Coronary artery (tissue), 2 donors: ENCODE data around the gene CAMK2B.
"Not testable (repeated sequence)": the region's sequence is repeated elsewhere in the genome, so short reads cannot be mapped to it uniquely, and the experiment has no call there.

Experiments
- DNase-seq: peaks from one replicate; pipeline ENCODE4 v3.0.0-alpha.2; 2017; ENCODE audit warnings: low spot score
- H3K27ac ChIP-seq, 2 donors: fragments of 200-600 bp; sonication (generic); one replicate each; pipeline ENCODE4 v1.5.1; 2016 to 2019
- H3K4me3 ChIP-seq: fragments of 200-600 bp; sonication (generic); 2 replicates; pipeline ENCODE4 v1.5.1; 2016; ENCODE audit warnings: mild to moderate bottlenecking, moderate library complexity
- CTCF ChIP-seq: fragments of 200-600 bp; sonication (generic); IDR thresholded peaks from one replicate; pipeline ENCODE4 v1.5.1; 2019; ENCODE audit warnings: antibody characterized with exemption

Gene CAMK2B

GRCh38 chr7:44212018-44212417 is 113.4 kb downstream of the CAMK2B start:
- Histone ChIP-seq H3K27ac (no peak overlapping the region), H3K4me3 (no peak overlapping the region)
- DNase-seq, result no peak
- no peak for TF ChIP-seq CTCF

- H3K4me3 ChIP-seq, result no peak overlapping the region
- TF ChIP-seq CTCF, result no peak
- no peak overlapping the region for H3K27ac ChIP-seq
- DNase-seq, result no peak
Measured at GRCh38 chr7:44211126-44211675, 114.2 kb downstream of the CAMK2B start.

DNA sequence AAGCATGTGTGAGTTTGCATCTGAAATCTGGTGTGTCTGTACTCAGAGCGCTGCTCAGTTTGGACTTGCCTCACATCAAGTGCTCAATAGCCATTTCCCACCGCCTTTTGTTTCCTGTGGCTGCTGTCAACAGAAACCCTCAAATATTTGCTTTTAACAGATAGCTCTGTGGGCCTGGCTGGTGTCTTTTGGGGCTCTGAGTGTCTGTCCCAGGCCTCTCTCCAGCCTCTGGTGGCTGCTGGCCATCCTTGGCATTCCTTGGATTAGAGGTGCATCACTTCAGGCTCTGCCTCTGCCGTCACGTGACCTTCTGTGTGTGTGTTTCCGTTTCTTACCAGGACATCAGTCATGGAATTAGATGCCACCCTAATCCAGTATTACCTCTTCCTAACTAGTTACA is 115.3 kb downstream of the CAMK2B start:
- H3K4me3 ChIP-seq, result no peak overlapping the region
- H3K27ac ChIP-seq, result no peak overlapping the region
- no peak for DNase-seq
- no peak for TF ChIP-seq CTCF

- DNase-seq, result no peak
- Histone ChIP-seq H3K27ac (no peak overlapping the region), H3K4me3 (no peak overlapping the region)
- no peak for TF ChIP-seq CTCF
Measured at GRCh38 chr7:44208085-44208484, 117.3 kb downstream of the CAMK2B start.

DNA sequence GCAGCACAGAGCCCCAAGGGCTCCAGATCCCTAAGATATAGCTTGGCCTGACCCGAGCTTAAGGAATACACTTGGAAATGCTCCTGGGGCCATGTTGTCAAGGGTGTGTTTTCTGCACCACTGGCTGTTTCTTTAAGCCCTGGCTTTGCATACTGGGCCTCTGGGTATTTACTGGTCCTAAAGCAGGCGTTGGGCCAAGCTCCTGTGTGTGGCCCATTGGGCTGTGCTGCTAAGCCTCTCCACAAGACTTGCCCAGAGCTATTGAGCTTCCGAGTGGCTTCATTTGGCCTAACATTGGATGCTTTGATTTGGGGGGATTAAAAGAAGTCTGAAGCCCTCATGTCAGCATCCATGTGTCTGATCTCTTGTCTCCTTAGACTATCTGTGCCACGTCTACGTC is 119.4 kb downstream of the CAMK2B start:
- DNase-seq, result no peak
- Histone ChIP-seq H3K4me3 (no peak overlapping the region), H3K27ac (no peak overlapping the region)
- no peak for TF ChIP-seq CTCF

DNA sequence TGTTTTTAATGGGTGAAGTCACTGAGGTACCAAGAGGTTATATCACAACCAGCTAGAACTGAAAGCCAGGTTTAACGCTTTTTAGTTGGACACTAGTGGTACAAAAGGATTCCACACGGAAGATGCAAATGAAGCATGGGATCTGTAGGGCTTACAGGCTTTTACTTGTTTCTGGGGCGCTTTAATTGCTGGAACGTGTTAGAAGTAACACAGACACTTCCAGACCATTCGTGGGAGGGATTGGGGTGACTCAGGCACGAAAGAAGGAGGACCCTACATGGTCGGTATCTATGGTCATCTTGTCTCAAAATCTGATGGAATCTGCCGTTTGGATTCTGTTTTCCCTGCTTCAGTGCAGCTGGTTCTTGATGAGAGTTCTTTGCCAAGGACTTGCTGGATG is 123.6 kb downstream of the CAMK2B start:
- Histone ChIP-seq H3K4me3 (peak overlapping the region; percentile 98), H3K27ac (no peak overlapping the region)
- TF ChIP-seq CTCF, result no peak
- no peak for DNase-seq

DNA sequence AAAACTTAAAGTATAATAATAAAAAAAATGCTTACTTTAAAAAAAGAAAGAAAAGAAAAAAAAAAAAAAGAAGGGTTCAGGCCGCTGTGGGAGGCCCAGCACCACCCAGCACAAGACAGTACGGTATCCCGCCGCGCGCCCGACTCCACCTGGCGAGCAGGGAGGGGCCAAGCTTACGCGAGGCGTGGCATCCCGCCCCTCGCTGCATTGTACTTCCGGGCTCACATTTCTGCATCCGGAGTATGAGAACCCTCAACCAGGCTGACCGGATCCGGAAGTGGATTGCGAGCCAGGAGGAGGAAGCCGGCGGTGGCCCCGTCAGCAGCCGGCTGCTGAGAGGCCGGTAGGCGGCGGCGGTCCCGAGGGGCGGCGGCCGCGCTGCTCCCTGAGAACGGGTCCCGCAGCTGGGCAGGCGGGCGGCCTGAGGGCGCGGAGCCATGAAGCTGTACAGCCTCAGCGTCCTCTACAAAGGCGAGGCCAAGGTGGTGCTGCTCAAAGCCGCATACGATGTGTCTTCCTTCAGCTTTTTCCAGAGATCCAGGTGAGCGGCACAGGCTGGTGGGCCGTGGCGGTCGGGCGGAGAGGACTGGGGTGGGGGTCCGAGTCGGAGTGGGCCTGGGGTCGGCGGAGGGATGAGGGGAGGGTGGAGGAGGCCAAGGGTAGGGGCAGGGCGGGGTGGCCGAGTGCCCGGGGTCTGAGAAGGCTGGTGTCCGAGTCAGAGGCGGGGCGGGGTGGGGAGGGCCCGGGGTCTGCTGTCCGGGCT is 124.5 kb downstream of the CAMK2B start, which contains the start of gene YKT6:
Gene YKT6, plus strand, starts transcription at position 280 of the 763 bp plus-strand sequence. Its CDS starts 158 bp downstream, at position 438.
- Histone ChIP-seq H3K4me3 (peak within 1 kb of the TSS; percentile 98), H3K27ac (peak within 1 kb of the TSS; percentile 47 to 91)
- DNase-seq, result peak; percentile 93
- TF ChIP-seq CTCF, result peak; percentile 33

DNA sequence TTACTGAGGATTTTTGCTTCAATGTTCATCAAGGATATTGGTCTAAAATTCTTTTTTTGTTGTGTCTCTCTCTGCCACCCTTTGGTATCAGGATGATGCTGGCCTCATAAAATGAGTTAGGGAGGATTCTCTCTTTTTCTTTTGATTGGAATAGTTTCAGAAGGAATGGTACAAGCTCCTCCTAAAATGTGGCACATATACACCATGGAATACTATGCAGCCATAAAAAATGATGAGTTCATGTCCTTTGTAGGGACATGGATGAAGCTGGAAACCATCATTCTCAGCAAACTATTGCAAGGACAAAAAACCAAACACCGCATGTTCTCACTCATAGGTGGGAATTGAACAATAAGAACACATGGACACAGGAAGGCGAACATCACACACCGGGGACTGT is 125.2 kb downstream of the CAMK2B start:
- not testable (repeated sequence) for H3K27ac ChIP-seq, H3K4me3 ChIP-seq, DNase-seq
